CD4-positive, alpha-beta T cell treated with Interleukin-1 beta for 1 hour (primary cell): ENCODE results near the gene IGF2BP3.
"Not testable (repeated sequence)": the region's sequence is repeated elsewhere in the genome, so short reads cannot be mapped to it uniquely, and the experiment has no call there.

Source experiments
- DNase-seq, 2 donors: peaks; one replicate each; pipeline ENCODE4 v3.0.0-alpha.2; 2020 to 2022

The IGF2BP3 gene

DNA sequence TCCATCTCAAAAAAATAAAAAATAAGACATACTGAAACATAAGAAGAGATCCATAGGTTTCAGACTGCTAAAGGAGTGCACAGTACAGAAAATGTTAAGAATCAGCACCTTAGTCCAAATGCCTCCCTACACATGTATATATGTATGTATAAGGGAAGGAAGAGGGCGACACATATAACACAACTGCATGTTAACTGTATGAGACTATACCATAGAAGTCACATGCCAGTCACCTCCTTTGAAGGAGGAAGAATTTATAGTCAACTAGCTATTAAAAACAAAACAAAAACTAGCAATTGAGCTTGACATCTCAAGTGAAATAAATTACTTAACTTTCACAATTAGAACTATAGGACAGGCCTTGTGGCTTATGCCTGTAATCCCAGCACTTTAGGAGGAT, 50.4 kb downstream of the IGF2BP3 start:
- no peak for DNase-seq

- no peak for DNase-seq
These were observed 51.1 kb downstream of the IGF2BP3 start for GRCh38 chr7:23419160-23419559.

- DNase-seq: no peak
These were observed 52.2 kb downstream of the IGF2BP3 start for GRCh38 chr7:23418046-23418445.

DNA sequence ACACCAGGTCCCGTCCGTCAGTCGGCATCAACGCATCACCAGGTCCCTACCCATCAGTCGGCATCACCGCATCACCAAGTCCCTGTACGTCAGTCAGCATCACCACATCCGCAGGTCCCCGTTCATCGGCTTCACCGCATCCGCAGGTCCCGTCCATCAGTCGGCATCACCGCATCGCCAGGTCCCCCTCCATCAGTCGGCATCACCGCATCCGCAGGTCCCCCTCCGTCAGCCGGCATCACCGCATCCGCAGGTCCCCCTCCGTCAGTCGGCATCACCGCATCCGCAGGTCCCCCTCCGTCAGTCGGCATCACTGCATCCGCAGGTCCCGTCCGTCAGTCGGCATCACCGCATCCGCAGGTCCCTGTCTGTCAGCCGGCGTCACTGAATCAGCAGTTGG, 55.1 kb downstream of the IGF2BP3 start:
- DNase-seq: no peak

DNA sequence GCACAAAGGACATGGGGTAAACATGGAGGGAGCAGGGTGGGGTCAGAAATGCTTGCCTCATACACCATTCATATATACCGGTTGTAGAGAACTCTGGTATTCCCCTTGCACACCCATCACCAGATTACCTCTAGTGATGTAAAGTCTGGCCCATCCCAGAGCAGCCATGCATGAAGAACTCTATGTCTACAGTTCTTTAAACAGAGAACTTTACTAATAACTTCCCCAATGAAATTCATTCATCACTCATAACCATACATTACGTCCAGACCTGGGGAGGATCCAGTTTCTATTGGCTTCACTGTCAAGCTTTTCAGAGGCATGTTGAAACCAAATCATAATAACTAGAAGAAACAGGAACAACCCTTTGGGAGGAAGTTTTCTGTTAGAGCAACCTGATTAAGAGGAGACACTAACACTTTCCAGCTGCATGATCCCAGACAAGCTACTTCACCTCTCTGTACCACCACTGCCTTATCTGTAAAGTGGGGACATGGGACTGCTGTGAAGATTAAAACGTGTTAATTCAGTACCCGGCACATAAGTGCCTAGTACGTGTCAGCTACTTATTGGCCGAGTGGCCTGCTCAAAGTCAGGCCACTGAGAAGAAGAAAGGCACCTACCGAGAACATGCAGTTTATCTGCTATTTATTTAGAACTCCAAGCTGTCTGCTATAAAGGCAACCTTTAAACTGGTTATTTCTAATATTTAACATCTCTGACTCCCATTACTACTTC, 59.7 kb downstream of the IGF2BP3 start:
- DNase-seq: peak in 1 of 2 donors; percentile 41

DNA sequence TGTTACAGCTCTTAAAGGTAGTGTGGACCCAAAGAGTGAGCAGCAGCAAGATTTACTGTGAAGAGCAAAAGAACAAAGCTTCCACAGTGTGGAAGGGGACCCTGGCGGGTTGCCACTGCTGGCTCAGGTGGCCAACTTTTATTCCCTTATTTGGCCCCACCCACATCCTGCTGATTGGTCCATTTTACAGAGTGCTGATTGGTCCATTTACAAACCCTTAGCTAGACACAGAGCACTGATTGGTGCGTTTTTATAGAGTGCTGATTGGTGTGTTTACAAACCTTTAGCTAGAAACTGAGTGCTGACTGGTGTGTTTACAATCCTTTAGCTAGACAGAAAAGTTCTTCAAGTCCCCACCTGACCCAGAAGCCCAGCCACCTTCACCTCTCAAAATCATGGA, 63.7 kb downstream of the IGF2BP3 start:
- not testable (repeated sequence) for DNase-seq

DNA sequence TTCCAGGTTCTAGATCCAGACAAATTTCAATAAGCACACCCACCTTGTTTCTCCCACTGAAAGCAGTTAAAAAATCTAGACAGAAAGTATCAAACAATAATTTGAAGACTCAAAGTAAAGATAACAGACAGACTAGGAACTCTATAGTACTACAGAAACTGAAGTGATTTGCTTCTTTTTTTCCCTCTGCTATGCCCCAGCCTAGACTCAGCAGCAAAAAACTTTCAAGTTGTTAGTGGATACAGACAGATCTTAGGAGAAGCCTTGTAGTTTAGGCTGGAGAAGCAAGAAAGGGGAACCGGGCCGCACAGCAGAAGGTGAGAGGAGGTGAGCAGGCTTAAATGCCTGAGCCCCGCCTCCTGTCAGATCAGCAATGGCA, 65.1 kb downstream of the IGF2BP3 start:
- no peak for DNase-seq

DNA sequence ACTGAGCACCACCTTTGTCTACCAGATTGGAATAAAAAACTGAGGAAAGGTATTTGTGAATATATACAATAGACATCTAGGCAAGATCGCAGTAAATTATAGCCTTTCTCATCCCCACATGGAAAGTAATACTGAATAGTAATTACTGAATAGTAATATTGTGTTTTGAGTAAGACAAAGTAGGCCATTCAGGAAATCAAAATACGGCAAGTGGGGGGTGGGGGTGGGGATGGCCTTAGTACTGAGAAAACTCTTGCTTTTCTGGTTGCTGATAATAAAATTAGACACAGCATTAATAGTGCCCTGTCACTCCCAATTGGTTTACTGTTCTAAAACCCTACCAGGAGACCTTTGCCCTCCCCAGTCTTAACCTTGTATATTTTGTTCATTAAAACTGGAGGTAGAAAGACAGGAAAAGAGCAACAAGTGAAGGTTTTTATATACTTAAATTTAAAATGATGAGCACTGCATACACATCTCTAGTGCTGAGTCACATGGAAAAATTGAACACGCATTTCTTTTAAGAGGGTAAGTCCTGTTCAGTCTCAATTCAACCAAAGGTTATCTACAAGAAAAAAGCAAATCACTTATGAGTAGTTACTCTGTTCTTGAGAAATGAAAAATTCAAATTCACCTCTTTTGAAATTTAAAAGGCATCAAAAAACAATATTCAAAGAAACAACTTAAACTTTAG, 65.6 kb downstream of the IGF2BP3 start:
- no peak for DNase-seq

DNA sequence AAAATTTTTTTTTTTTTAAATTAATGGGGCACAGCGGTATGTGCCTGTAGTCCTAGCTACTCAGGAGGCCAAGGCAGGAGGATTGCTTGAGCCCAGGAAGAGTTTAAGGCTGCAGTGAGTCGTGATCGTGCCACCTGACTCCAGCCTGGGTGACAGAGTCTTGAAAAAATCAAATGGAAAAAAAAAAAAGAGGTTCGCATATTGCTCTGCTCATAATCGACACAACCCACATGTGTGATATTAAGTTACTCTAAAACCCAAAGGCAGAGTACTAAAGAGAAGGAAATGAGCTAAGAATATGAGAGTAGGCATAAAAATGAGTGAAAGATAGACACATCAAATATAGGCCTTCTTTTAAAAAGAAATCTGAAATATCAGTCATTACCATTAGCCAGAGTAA, 66.3 kb downstream of the IGF2BP3 start:
- DNase-seq: no peak

- not testable (repeated sequence) for DNase-seq
These were observed 72.2 kb downstream of the IGF2BP3 start for GRCh38 chr7:23398090-23398489.

- no peak for DNase-seq
These were observed 73.0 kb downstream of the IGF2BP3 start for GRCh38 chr7:23397241-23397640.

GRCh38 chr7:23396222-23397015, 73.9 kb downstream of the IGF2BP3 start:
- no peak for DNase-seq

DNA sequence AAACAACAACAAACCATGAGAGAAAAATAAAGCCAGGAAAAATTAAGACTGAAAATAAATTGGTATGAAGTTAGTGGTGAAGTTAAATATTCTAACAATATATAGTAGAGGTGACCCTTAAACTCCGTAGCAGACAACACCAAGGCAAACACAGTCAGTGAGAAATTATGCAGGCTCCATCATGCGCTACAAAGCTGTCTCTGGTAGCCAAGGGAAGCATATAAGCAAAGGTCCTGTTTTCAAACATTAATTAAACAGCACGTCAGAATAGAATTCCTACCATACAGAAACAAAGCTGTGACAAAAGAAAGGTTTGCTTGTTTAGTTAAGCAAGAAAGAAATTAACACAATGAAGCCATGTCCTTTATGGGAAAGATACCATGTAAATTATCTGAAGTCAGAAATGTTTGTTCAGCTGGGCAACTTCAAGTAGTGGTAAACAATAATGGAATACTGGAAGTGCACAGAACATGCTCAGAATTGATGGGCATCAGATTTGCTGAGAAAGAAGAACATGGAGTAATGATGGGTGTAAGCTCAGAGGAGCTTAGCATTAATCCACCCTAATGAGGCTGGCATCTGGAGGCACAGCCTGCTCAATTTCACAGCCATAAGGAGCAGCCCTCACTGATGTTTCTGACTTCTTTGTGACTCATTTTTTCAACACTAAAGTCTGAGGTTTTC, 75.7 kb downstream of the IGF2BP3 start:
- DNase-seq: no peak

DNA sequence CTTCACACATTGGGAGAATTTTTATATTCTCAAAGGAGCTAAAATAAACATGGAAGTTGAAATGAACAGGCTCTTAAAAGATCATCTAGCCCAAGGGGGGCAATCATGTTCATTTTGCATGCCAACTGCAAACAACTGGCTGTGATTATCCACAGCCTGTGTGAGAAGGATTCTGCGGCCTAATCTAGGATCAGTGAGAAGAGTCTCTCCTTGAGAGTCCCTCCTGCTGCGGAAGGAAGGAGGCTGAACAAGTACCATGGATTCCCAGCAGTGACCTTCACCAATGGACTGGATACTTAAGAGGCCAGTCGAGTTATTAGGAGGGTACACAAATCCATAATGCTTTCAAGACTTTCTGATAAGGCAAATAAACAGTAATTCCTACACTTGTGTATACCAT, 76.7 kb downstream of the IGF2BP3 start:
- DNase-seq: no peak

- DNase-seq: no peak
These were observed 80.6 kb downstream of the IGF2BP3 start for GRCh38 chr7:23389701-23390100.

DNA sequence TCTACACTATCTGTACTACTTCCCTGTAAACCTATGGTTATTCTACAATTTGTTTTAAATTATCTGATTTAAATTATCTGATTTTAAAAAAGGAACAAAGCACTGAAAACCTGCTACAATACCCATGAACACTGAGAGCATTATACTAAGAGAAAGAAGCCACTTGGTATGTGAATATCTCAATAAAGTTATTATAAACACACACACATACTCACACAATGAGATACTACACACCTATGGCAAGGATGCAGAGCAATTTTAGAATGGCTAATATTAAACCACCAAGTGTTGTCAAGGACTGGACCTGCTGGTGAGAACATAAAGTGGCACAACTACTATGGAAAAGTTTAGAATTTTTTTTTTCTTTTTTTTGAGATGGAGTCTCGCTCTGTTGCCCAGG, 82.7 kb downstream of the IGF2BP3 start:
- no peak for DNase-seq

- no peak for DNase-seq
These were observed 85.2 kb downstream of the IGF2BP3 start for GRCh38 chr7:23385140-23385539.

DNA sequence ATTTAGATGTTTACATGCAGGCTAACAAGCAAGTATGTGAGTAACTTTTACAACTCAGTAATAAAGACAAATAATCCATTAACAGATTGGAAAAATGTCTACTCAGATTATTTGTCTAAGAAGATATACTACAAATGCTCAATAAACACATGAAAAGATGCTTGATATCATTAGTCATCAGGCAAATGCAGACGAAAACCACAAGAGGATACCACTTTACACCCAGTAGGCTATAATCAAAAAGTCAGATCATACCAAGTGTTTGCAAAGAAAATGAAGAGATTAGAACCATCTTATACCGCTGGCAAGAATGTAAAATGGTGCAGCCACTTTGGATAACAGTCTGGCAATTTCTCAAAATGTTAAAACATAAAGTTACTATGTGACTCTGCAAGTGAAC, 87.1 kb downstream of the IGF2BP3 start:
- no peak for DNase-seq

- no peak for DNase-seq
These were observed 89.3 kb downstream of the IGF2BP3 start for GRCh38 chr7:23380961-23381360.

GRCh38 chr7:23380556-23380955, 89.7 kb downstream of the IGF2BP3 start:
- DNase-seq: no peak

DNA sequence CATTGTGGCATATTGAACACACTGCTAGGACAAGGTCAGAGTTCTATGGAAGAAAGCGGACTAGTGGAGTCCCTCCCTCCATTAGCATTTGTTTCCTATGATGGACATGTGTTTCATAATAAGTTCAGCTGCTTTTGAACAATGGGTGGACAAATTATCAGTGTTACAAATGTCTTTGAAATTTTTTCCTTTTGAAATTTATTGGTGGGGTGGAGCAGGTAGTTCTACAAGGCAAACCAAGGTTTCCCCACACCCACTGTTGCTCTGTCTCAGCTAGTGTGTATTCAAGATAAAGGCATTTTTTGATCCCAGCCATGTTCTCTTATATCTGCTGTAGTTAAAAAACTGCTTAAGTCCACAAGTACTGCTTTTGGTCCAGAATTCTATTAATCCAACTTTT, 91.3 kb downstream of the IGF2BP3 start:
- no peak for DNase-seq

DNA sequence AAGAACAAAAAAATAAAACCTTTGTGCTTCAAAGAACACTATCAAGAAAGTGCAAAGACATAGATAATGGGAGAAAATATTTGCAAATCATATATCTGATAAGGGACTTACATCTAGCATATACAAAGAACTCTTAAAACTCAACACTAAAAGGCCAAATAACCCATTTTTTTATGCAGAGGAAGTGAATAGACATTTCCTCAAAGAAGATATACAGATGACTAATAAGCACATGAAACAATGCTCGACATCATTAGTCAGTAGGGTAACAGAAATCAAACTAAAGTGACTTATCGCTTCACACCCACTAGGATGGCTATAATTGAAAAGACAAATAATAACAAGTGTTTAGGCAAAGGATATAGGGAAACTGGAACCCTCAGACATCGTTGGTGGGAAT, 93.2 kb downstream of the IGF2BP3 start:
- no peak for DNase-seq
